SW480 (cell line): ENCODE results near the gene OPTC.
"Not testable (repeated sequence)": the region's sequence is repeated elsewhere in the genome, so short reads cannot be mapped to it uniquely, and the experiment has no call there.

ENCODE experiments used
- DNase-seq: peaks from one replicate; pipeline ENCODE4 v3.0.0-alpha.2; 2016; ENCODE audit warnings: low spot score

OPTC gene

GRCh38 chr1:203465146-203465798 lies 28.7 kb upstream of the OPTC start:
- no peak for DNase-seq

DNA sequence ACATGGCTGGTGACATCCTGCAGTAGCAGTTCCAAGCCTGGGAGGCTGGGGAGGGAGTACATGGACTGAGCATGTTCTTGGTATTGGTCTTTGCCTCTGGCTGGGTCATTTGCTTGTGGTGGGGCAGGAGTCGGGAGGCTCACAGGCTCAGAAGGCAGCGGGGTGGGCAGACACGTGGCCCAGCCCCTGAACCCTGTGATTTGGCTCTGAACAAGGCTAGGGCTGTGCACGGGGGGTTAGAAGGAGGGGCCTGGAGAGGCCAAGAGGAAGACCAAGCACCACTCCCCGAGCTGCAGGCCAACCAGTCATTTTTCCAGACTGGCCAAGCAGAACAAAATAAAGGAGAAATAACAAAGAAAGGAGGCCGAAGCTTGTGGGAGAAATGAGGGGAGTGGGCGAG lies 28.0 kb upstream of the OPTC start:
- DNase-seq: no peak

DNA sequence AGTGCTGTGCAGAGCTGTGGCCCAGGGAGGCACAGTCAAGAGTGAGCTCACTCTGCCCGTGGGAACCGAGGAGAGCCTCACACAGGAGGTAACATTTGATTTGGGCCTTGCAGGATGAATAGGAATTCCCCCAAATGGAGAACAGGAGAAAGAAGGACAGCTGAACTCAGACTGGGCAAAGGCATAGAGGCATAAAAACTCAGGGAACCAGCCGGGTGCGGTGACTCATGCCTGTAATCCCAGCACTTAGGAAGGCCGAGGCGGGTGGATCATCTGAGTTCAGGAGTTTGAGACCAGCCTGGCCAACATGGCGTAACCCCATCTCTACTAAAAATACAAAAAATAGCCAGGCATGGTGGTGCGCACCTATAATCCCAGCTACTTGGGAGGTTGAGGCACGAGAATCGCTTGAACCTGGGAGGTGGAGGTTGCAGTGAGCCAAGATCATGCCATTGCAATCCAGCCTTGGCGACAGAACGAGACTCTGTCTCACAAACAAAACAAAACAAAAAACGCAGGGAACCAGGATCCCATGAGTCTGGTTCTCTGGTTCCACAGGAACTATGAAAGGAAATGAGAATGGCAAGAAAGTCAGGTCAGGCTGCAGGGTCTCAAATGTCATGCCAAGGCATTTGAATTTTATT lies 26.9 kb upstream of the OPTC start:
- DNase-seq: not testable (repeated sequence)

DNA sequence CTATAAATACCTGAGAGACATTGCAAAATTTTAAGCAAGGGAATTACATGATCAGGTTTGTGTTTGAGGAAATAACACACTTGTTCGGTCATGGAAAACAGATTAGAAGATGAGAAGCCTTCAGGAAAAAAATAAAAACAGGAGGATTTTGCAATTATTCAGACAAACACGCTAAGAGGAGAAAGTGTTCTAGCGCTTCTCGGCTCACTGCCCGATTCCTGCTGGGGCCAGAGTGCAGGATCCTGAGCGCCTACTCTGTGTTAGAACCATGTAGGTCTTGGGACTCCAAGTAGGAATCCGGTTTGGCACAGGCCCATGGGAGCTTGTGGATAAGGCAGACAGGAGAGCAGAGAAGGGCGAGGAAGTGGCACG lies 26.4 kb upstream of the OPTC start:
- no peak for DNase-seq

DNA sequence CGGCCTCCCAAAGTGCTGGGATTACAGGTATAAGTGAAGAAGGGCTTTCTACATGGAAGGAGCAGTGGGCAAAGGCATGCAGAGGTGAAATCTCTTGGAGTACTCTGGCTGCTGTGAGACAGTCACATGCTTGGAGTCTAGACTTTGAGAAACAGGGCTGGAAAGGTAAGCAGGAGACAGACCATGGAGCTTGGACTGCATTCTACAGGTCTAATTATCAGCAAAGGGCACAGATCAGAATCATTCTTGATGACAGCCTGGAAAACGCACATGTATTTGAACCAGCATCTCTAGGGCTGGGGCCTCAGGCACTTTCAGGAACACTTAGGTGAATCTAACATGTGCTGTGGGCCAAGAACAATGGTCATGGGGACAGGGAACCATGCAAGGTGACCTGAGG lies 25.6 kb upstream of the OPTC start:
- DNase-seq: no peak

DNA sequence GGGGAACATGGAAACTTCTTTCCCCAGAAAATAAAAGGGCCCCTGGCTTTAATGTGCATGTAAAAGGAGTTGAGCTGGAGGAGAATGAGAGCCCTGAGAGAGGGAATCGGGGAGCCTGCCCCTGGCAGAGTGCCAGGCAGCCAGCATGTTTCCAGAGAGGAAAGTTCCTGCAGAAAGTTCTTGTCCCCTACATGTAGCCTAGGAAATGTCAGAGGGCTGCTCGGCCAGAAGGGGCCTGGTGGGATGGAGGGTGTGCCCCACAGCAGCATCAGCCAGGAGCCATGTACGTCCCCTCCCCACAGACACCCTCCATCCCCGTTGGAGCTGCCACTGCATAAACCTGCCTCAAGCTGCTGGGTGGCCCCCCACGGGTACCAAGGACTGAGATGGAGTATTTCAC lies 23.7 kb upstream of the OPTC start:
- DNase-seq: no peak

- DNase-seq: no peak
Observed at GRCh38 chr1:203471841-203472240, 22.1 kb upstream of the OPTC start.

- DNase-seq: no peak
Observed at GRCh38 chr1:203473281-203473680, 20.7 kb upstream of the OPTC start.

DNA sequence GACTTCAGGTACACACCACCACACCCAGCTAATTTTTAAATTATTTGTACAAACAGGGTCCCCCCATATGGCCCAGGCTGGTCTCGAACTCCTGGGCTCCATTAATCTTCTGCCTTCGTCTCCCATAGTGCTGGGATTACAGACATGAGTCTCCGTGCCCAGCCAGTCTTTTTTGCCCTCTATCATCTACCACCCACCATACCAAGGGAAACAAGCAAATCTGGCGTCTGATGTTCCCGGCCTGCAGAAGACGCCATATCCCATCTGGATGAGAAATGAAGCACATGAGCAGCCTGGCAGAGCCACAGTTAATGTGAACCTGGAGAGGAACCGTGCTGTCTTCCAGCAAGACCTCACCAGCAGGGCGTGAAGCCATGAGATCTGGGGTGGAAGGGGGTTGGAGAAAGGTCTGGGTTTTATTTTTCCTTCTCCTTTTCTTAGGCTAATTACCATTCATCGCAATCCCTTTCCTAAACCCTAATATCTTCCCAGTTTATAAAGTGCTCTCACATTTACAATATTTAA lies 20.1 kb upstream of the OPTC start:
- DNase-seq: no peak

DNA sequence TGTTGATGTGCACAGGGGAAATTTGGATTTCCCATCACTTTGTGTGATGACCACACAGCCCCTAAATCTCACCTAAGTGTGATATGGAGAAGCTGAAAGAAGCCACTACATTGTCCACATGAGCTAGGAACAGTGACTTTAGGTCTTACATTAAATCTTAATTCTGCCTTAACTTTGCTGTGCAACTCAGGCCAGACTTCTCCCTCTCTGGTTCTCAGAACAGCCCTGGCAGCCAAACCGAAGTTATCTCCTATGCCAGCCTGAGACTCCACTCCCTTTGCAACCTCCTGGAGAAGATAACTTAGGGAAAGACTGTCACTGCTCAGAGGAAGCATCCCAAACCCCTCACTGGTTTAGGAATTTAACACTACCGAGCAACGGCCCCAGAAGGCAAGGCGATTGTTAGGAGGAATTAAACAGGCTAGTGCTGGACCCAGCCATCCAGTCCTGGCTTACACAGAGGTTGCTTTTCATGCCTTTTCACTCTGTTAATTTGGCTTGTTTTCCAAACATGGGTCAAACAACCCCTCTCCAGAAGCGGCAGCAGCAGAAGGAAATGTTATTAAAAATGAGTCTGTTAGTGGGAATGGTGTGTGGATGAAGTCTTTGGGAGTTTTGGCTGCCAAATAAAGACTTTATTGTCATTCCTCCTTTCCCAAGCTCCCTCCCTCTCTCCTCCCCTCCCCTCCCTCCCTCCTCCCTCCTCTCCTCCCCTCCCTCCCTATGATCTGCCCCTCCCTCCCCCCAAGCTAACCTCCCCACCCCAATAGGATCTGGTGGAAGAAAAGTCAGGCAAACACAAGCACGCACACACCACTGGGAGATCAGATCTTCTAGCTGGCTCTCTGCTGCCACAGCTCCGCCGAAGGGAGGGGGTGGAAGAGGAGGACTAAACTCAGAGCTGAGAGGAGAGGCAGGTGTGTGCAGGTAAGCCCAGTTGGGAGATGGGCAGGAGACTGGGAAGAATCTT lies 18.7 kb upstream of the OPTC start, which contains the start of gene PRELP:
Gene PRELP, plus strand, starts transcription at position 795 of the 970 bp plus-strand sequence. CDS start 7,379 bp downstream, outside the sequence.
- DNase-seq: peak; percentile 50

DNA sequence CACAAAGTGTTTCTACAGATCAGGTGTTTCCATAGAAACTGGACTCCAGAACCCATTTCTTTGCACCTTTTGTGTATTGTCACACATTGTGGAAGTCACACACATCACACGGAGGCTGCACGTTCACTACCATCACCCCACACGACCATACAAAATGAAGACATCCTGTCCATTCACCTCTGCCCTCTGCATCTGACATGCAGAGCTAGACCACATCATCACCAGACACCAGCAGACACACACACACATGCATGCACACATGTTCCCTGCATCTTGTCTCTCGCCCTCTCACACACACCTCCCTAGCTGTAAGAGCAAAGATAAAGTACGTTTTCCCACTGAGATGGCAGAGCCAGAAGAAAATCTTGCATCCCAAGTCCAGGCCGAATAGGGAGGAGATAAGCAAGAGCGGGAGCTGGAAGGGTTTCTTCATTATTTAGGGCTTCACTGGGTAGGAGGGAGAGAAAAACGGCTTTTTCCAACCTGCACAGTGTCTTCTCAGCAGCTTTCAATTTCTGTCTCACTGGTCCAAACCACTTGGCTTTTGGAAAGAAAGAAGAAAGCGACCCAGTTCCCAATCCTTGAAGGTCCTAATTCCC lies 17.6 kb upstream of the OPTC start:
- no peak for DNase-seq

- no peak for DNase-seq
Observed at GRCh38 chr1:203477748-203478147, 16.2 kb upstream of the OPTC start.

- no peak for DNase-seq
Observed at GRCh38 chr1:203478231-203478630, 15.7 kb upstream of the OPTC start.

DNA sequence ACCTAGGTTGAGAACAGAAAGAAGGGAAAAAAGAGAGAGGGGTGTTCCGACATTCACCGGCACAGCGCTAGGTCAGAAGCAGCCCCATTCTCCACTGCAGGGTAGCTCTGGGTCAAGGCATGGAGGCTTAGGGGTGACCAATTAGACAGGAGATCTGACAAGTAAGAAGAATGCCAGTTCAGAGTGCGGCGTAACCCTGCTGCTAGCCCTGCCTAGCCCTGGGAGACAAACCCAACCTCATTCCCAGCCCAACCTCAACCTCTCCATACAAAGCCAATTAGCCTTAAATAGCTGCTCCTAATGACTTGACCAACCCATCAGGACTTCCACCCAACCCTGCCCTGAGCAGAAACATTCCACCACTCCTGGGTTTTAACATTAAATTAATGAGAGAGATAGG lies 15.0 kb upstream of the OPTC start:
- DNase-seq: no peak

- no peak for DNase-seq
Observed at GRCh38 chr1:203479646-203480045, 14.3 kb upstream of the OPTC start.

- no peak for DNase-seq
Observed at GRCh38 chr1:203480084-203480483, 13.9 kb upstream of the OPTC start.

DNA sequence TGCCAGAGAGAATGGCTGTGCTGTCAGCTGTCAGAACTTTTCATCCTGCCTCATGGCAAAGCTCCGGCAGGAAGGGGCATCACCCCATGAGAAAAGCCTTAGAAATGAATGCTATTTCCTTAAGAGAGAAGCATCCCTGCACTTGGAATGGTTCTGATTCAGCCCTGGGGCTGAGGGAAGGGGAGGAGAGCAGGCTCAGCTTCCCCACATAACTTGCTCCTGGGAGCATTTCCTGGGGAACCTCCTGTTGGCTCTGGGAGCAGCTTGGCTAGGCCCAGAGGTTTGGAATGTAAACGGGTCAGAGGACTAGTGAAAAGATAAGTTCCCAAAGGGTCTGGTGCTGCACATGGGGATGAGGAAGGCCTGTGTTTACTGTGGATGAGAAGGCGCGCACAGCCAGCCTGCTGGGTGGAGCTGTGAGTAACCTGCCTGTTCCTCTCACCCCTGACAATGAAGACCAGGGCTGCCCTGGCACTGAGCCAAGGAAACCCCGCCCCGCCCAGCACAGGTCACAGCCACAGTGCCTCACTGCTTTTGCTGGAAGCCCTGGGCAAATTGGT lies 13.3 kb upstream of the OPTC start:
- DNase-seq: peak; percentile 81

- no peak for DNase-seq
Observed at GRCh38 chr1:203481196-203481595, 12.8 kb upstream of the OPTC start.

DNA sequence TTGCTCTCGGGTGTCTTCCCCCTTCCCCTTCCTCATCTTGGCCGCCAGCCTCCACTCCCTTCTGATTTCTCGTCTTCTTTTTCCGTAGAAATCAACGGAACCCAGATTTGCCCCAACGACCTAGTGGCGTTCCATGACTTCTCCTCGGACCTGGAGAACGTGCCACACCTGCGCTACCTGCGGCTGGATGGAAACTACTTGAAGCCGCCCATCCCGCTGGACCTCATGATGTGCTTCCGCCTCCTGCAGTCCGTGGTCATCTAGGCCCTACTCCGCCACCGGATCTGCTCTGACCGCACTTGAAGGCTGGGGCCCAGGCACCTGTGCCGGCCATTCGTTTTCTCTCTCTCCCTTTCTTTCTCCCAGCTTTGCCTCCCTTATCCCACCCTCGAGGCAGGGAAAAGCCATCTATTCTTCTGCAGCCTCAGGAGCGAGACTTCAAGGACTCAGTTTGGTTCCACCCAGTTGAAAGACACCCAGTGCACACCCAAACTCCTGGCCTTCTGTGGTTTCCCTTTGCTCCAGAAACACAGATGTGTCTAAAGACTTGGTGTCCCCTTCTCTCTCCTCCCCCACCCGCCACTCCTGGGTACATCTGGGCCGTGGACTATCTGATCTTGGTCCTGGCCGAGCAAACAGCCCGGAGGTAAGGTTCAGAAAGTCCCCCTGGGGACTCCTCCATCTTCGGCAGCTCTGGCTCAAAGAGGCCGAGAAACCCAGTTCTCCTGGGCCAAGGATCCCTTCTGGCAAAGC lies 7.2 kb upstream of the OPTC start:
- no peak for DNase-seq

- no peak for DNase-seq
Observed at GRCh38 chr1:203488539-203488938, 5.4 kb upstream of the OPTC start.

DNA sequence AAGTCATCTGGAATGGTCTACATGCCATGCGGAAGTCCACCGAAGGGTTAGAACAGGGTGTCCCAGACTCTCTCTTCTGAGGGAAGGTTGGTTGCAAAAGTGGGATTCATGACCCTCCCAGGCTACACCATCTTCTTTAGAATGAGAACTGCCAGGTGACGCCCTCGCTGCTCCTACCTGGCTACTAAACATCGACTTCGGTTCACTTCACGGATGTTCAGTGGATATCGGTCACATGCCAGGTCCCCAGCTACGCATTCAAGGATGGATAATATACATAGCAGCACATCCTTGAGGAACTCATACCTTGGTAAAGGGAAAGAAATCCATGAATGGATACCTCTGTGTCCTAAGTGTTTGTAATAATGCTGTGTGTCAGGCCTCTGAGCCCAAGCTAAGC lies 3.3 kb upstream of the OPTC start:
- DNase-seq: no peak
